SH-SY5Y (cell line): ENCODE measurements around the gene PGAP3.

Source experiments
- GATA2 ChIP-seq: IDR thresholded peaks from 2 replicates; pipeline ENCODE4 v1.6.1; 2011; ENCODE audit warnings: mild to moderate bottlenecking, low read depth, low read length
- GATA3 ChIP-seq: IDR thresholded peaks from 2 replicates; pipeline ENCODE4 v1.6.1; 2011; ENCODE audit warnings: low read depth, mild to moderate bottlenecking, low read length, moderate library complexity

GRCh38 chr17:39716073-39716818 lies 28.4 kb upstream of the PGAP3 start:
- TF ChIP-seq GATA2 = no peak
- TF ChIP-seq GATA3 = no peak
